NCI-H82 (cell line): ENCODE measurements around the gene BAZ2B.
"Not testable (repeated sequence)": the region's sequence is repeated elsewhere in the genome, so short reads cannot be mapped to it uniquely, and the experiment has no call there.

ENCODE experiments used
- DNase-seq: peaks from one replicate; lab custom pipeline; 2025; lab: John Stamatoyannopoulos, UW

BAZ2B gene, protein sequence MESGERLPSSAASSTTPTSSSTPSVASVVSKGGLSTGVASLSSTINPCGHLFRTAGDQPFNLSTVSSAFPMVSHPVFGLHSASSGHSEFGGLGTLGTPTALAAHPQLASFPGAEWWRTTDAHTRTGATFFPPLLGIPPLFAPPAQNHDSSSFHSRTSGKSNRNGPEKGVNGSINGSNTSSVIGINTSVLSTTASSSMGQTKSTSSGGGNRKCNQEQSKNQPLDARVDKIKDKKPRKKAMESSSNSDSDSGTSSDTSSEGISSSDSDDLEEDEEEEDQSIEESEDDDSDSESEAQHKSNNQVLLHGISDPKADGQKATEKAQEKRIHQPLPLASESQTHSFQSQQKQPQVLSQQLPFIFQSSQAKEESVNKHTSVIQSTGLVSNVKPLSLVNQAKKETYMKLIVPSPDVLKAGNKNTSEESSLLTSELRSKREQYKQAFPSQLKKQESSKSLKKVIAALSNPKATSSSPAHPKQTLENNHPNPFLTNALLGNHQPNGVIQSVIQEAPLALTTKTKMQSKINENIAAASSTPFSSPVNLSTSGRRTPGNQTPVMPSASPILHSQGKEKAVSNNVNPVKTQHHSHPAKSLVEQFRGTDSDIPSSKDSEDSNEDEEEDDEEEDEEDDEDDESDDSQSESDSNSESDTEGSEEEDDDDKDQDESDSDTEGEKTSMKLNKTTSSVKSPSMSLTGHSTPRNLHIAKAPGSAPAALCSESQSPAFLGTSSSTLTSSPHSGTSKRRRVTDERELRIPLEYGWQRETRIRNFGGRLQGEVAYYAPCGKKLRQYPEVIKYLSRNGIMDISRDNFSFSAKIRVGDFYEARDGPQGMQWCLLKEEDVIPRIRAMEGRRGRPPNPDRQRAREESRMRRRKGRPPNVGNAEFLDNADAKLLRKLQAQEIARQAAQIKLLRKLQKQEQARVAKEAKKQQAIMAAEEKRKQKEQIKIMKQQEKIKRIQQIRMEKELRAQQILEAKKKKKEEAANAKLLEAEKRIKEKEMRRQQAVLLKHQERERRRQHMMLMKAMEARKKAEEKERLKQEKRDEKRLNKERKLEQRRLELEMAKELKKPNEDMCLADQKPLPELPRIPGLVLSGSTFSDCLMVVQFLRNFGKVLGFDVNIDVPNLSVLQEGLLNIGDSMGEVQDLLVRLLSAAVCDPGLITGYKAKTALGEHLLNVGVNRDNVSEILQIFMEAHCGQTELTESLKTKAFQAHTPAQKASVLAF (N-terminal part only)

DNA sequence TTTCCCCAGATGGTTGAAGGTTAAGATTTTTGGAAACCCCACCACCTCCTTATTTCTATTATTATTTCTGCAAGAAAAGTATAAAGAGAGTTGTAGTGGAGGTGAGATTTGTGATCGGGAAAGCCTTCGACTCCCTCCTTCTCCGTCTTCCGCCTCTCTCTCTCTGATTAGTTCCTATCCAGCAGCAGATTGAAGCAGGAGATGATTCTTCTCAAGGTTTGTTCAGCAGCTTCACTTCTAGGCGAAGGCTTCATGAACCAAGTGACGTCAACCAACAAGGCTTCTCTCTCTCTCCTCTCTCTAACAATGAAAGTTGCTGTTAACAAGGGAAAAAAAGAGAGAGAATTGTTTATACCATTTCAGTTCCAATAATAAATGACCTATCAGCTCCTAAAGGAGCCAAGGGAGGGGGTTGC lies at the start of gene BAZ2B:
BAZ2B (minus strand) TSS at position 263 of the 416 bp plus-strand sequence. CDS start 137,829 bp downstream, outside the sequence.
- DNase-seq = peak; percentile 84

DNA sequence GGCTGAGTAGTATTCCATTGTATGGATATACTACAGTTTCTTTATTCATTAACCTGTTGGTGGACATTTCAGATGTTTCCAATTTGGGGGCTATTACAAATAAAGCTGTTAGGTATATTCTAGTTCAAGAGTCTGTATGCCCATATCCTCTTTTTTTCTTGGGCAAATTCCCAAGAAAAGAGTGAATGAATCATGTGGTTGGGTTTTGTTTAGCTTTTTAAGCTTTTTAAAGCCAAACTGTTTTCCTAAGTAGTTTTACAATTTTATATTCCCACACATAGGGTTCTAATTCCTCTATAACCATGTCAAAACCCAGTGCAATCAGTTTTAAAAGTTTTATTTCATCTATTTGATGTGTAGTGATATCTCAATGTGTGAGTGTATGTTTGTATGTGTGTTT lies 44.9 kb upstream of the BAZ2B start:
- DNase-seq = no peak

DNA sequence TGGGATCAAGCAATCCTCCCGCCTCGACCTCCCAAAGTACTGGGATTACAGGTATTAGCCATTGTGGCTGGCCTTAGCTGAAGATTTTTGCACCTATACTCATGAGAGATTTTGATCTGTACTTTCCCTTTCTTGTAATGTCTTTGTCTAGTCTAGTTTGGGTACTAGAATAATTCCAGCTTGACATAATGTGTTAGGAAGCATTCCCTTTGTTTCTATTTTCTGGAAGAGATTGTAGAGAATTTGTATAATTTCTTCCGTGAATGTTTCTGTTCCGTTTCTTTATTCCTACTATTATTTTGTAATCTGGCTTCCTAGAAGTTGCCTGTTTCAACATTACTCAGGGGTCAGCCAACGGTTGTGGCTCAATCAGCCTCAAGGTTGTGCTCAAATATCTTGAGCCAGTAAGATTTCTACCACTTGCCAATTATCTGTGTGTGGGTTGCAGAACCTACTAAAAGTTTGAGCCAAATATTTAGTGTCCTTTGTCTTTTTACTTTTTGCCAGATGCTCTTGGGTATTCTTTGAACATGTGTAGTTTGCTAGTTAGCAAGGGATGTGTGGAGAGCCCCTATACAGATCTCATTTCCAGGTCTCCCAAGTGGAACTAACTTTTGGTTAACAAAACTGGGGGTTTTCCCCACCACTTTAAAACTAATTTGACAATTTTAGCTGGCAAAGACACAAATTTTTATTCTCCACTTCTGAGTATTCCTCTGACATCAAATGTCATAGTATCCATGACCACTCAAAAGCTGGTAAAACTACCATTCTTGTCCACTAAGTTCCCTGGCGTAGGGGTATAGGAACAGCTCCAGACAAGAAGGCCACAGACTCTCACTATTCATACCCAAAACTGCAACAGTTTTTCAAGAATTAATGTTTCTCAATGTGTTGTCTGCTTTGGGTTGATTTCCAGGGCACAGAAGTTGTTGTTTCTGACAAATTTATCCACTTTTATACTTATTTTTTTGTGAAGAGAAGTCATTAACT lies 42.8 kb upstream of the BAZ2B start:
- no peak for DNase-seq

DNA sequence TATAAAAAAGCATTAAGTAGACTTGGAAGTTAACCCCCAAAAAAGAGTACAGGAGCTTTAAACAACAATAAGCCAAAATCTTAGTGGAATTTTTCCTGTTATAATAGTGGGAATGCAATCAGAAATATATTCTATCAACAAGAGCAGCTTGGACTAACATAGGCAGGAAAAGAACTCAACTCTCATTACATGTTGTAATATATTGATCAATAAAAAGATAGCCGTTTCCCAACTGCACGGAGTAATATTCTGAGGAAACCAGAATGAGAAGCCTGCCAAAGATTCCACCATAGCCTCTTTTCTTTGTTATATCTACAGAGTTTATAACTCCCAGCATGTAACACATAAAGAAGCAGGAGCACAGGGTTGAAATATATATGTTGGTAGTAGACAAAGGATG lies 37.6 kb upstream of the BAZ2B start:
- DNase-seq = no peak

DNA sequence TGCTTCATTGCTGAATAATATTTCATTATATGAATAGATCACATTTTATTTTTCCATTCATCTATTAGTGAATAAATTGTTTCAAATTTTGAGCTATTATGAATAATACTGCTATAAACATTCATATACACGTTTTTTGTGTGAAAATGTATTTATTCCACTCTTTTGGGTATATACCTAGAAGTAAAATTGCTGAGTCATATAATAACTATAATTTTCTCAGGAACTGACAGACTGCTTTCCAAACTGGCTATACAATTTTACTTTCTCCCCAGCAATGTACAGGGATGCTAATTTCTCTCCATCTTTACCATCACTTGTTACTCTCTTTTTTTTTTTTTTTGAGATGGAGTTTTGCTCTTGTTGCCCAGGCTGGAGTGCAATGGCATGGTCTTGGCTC lies 35.5 kb upstream of the BAZ2B start:
- no peak for DNase-seq

DNA sequence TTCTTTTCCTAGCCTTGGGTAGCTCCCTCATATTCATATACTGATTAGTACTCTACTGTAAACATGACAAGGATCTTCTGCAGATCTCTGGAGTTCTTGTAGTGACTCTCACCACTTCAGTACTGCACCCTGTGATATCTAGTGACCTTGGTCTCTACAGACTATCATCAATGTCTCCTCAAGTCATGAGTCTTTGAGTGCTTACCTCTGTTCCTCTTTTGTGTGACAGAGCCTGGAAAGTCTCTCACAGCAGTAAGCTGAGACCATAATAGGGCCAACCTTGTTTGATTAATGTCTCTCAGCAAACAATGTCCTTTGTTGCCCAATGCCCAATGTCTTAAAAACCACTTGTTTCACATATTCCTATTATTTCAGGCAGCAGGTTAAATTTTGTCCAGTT lies 34.2 kb upstream of the BAZ2B start:
- no peak for DNase-seq

DNA sequence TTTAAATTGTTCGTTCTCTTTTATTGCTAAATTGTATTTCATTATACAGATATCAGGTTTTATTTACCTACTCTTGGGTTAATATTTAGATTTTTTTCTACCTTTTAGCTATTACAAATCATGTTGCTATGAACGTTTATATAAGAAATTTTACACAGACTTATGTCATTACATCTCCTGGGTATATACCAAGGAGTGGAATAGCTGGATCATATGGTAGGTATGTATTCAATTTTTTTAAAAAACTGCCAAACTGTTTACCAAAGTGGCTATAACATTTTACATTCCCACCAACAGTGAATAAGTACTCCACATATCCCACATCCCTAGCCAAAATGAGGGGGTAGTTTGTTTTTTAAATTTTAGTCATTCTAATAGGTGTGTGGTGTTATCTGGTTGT lies 32.3 kb upstream of the BAZ2B start:
- DNase-seq = no peak

DNA sequence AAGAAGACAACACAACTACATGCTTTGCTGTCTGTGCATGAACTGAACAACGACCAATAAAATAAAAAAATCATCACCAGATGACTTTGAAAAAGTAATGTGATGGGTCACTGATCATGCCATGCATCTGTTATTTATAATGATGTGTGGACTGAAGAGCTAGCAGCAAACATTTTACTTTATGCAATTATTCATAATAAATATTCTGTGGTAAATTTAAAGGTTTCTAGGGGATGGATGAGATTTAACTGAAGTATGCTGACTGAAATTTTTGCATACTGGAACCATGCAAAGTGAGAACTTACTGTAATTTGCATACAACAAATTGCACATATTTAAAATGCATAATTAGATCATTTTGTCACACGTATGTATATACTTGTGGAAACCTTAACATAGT lies 31.3 kb upstream of the BAZ2B start:
- no peak for DNase-seq

DNA sequence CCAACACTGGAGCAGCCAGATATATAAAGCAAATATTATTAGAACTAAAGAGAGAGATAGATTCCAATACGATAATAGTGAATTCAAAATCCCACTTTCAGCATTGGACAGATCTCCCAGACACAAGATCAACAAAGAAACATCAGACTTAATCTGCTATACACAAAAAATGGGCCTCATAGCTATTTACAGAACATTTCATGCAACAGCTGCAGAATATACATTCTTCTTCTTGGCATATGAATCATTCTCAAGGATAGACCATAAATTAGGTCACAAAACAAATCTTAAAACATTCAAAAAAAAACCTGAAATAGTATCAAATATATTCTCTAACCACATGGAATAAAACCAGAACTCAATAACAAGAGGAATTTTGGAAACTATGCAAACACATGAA lies 23.8 kb upstream of the BAZ2B start:
- no peak for DNase-seq

DNA sequence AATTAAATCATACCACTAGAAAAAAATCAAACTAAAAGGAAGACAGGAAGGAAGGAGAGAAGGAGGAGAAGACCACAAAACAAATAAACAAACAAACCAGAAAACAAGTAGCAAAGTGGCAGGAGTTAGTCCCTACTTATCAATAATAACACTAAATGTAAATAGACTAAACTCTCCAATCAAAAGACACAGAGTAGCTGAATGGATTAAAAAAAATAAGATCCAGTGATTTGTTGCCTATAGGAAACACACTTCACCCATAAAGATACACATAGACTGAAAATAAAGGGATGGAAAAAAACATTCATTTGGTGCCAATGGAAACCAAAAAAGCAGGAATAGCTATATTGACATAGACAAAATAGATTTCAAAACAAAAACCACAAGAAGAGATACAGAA lies 23.4 kb upstream of the BAZ2B start:
- DNase-seq = no peak

DNA sequence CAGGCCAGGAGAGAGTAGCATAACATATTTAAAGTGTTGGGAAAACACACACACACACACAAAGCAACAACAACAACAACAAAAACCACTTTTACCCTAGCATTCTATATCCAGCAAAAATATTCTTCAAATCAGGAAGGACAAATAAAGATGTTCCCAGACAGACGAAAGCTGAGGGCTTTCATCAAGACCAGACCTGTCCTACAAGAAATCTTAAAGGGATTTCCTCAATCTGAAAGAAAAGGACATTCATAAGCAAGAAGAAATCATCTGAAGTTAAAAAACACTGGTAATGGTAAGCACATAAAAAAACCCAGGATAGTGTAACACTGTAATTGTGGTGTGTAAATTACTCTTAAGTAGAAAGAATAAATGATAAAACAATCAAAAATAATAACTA lies 22.7 kb upstream of the BAZ2B start:
- DNase-seq = no peak

DNA sequence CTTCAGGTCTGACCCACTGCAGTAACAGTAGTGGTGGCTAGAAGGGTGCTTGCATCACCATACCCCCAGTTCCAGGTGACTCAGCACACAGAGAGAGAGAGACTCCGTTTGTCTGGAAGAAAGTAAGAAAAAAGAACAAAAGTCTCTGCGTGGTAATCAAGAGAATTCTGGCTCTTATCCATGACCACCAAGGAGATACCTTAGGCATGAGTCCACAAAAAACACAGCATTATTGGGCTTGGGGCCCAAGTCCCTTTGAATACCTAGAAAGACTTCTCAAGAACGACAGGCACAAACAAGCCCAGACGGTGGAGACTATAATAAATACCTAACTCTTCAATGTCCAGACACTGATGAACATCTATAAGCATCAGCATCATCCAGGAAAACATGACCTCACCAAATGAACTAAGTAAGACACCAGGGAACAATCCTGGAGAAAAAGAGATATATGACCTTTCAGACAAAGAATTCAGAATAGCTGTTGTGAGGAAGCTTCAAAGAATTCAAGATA lies 21.7 kb upstream of the BAZ2B start:
- DNase-seq = no peak

DNA sequence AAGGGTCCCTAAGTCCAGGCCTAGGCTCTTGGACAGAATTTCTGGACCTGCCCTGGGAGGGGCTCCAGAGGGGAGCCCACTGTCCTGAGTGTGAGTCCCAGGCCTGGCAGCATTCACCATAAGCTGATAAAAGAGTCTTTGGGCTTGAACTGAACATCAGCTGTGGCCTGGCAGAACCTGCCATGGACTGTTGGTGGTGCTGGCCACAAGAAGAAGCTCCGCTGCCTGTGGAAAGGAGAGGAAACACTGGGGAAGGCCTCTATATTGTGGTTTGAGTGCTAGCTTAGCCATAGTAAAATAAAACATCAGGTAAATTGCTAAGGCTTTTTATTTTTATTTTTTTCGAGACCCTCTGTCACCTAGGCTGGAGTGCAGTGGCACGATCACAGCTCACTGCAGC lies 20.9 kb upstream of the BAZ2B start:
- DNase-seq = no peak

DNA sequence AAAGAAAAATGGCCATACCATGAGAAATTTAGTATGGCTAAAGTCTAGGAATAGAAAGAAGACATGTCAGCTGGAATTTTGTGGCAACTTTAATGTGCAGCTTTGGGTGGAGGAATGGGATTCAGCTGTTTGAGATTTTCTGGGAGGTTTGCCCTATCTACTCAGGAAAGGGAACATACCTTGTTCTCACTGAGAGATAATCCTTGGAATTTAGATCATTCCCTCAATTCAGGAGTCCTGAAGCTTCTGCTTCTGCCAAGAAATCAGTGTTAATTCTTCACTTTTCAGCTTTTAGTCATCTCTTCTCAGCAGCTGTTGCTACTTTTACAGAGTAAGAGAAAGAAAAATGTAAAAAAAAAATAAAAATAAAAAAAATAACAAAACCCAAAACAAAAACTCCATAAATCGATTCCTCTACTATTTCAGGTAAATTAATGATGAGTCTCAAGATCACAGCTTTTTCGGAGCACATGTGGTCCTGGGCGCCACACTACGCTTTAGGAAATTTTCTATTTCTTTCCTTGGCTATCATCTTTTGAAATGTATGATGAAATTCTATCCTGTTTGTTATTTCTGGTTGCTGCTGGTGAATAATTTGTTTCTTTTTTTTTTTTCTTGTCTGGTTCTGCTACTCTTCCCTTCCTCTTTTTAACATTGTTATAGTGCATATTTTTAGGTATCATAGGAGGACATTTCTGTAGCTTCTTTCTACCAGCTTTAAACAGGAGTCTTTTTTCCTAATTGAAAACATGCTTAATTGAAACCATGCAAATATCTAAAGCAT lies 18.9 kb upstream of the BAZ2B start:
- DNase-seq = no peak

DNA sequence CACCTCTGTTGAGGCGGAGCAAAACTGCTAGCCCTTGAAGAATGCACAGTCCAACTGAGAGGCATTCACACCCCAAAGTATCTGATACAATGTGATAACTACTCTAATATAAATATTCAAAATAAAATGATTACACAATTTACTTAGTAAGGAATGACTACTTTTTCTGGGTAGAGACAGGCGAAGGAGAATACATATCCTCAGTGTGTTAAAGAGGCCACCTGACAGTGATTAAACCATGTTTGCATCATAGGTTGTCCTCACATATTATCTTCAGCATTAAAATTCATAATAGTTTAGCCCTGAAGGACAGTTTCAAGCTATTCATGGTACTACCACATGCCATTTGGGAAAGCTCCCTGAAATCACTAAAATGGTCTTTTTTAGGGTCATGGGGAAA lies 16.9 kb upstream of the BAZ2B start:
- DNase-seq = no peak

DNA sequence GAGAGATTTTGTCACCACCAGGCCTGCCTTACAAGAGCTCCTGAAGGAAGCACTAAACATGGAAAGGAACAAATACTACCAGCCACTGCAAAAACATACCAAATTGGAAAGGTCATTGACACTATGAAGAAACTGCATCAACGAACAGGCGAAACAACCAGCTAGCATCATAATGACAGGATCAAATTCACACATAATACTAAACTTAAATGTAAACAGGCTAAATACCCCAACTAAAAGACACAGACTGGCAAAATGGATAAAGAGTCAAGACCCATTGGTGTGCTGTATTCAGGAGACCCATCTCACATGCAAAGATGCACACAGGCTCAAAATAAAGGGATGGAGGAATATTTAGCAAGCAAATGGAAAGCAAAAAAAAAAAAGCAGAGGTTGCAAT lies 9.3 kb upstream of the BAZ2B start:
- DNase-seq = not testable (repeated sequence)

DNA sequence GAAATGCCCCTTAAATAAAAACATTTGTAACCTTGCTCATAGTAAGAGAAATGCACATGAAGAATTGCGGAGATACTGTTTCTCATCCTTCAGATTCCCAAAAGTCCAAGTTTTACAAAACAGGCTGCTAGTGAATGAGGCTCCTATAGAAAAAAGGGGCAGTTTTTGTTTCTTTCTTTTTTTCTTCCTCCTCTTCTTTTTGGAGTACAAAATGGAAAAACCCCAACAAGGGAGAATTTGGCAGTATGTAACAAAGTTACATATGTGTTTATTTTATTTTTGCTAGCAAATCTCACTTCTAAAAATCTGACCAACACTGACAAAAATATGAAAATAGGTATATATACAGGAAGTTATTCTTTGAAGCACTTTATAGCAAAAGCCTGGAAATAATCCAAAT lies 7.1 kb upstream of the BAZ2B start:
- no peak for DNase-seq

DNA sequence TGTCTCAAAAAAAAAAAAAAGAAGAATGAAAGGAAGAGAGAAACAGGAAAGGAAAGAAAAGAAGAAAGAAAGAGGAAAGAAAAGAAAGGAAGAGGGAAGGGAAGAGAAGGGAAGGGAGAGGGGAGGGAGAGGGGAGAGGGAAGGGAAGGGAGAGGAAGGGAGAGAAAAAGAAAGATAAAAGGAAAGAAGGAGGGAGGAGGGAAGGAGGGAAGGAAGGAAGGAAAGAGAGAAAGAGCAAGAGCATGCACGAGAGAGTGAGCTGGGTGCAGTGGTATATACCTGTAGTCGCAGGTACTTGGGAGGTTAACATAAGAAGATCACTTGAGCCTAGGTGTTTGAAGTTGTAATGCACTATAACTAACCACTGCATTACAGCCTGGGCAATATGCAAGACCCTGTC lies 6.6 kb upstream of the BAZ2B start:
- DNase-seq = no peak

DNA sequence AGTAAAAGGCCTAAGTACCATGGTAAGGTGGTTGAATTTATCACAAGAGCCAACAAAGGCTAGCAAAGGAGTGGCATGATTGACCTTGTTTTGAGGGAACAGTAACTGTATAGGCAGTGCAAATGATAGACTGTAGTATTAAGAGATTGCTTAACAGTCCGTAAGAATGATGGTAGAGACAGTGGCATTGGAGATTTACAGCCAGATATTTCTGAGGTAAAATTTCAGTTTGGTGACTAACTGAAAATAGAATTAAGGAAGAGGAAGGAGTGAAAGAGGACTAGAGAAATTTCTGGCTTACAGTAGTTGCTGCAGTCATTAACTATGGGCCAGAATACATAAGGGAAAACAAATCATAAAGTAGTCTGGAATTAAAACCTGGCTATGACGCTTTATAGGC lies 4.4 kb upstream of the BAZ2B start:
- no peak for DNase-seq

DNA sequence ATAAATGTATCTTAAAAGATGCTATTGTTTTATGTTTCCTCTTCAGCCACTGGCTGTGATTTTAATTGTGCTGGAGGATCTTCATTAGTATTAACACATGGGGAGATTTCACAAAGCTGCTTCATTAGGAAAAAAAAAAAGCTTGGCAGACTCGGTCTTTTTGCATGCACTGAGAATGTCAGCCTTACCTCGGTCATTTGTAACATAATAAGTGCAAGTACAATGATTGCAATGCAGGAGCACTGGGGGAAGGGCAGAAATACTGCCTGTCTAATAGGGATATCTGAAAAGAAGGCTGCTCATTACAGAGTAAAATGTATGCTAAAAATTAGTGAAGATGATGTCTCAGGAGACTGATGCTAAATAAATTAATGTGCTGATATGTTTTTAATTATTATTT lies 1.3 kb upstream of the BAZ2B start:
- peak; percentile 76 for DNase-seq
